Measurements from ENCODE around the gene KCNH1. TPM values are rescaled to one million over a fixed set of nuclear protein-coding genes. Genes with fewer than 3 reads are reported as not detected.

Gene KCNH1
- total RNA-seq, 2 experiments from 2014 or later = not detected

DNA sequence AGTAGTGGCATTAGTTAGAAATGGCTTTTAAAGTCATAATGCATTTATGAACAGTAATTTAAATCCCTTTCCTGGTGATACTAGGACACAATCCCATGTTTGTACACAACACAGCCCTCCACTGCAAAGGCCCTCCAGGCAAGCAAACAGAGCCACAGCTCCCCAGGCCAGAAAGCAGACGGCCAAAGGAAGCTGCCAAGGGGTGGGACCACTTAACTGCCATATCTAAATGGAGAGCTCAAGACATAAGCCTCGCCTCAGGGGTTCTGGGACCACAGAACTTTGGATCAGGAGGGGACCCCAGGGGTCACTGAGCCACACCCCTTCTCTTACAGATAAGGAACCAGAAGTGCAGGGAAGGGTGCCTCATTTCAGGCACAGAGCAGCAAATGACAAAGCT, 189.7 kb downstream of the KCNH1 start:
- Mint-ChIP-seq H3K27ac (no peak overlapping the region), H3K27me3 (no peaks in the 10 kb centered on the region), H3K9me3 (ENCODE audit: low read depth) (no peaks in the 10 kb centered on the region), H3K4me1 (peaks cover 7% of the 10 kb centered on the region), H3K36me3 (ENCODE audit: low read depth) (no peaks in the 10 kb centered on the region), H3K4me3 (no peak overlapping the region)
- DNase-seq (no peak), ATAC-seq (no peak)
- ChIA-PET POLR2A (no interaction called here), CTCF (interaction anchor here (1.0 to 1.2 kb wide), 2 partner anchors 9 to 135 kb away, joined by 4 read pairs; no protein-coding TSS in a partner anchor)
- intact Hi-C loops (cut with DNase I, micrococcal nuclease) = no loop called here

DNA sequence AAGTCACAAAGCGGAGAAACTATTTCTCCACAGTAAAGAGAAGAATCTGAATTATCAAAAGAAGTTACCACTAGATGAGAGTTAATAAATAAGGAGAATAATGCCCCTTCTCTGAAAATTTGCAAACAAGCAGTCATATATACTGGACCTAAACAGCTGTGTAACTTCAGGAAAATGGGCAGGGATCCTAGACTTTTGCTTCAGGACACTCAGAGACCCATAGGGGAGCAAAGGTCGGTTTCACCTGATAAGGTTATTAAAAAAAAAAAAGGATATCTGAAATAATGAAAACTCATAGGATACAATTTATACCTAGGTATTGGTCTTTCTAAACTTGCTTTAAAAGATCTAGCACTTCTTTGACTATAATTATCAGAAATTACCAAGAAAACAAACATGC, 191.4 kb downstream of the KCNH1 start:
- Mint-ChIP-seq H3K27me3 (no peaks in the 10 kb centered on the region), H3K4me3 (no peak overlapping the region), H3K9me3 (ENCODE audit: low read depth) (no peaks in the 10 kb centered on the region), H3K27ac (no peak overlapping the region), H3K4me1 (peaks cover 7% of the 10 kb centered on the region), H3K36me3 (ENCODE audit: low read depth) (no peaks in the 10 kb centered on the region)
- DNase-seq = no peak
- no peak for ATAC-seq
- ChIA-PET POLR2A (no interaction called here), CTCF (interaction anchor here (1.5 kb wide), 1 partner anchor 10 kb away, joined by 8 read pairs; no protein-coding TSS in a partner anchor)
- intact Hi-C loops (cut with DNase I, micrococcal nuclease) = no loop called here

DNA sequence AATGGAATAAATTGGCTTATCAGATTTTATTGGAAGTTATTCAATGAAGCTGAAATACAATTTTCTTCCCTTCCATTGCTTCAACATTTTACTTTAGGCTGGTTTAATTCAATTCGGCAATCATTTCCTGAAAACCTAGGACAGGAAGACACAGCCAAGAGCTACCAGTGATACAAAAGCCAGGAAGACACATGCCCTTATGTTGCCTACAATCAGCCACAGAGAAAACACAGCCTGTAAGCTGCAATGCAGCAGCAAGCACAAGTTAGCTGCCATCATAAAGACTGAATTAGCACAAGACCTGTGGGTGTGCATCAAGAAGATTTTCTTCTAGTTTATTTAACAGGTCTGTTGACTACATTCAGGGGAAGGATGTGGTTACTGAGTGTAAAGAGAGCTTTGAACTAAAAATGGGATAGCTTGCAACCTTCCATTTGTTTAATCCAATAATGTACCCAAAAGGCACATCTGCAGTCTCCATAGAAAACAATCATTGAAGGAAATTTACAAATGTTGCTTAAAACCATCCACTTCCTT, 193.8 kb downstream of the KCNH1 start:
- ChIA-PET POLR2A (no interaction called here), CTCF (interaction anchor here (0.7 to 2.0 kb wide), 2 partner anchors 10 to 22 kb away, joined by 3 to 7 read pairs; no protein-coding TSS in a partner anchor)
- ATAC-seq = no peak
- H3K36me3 Mint-ChIP-seq (ENCODE audit: low read depth) = no peaks in the 10 kb centered on the region
- peaks cover 7% of the 10 kb centered on the region for H3K4me1 Mint-ChIP-seq
- no peak overlapping the region for H3K27ac Mint-ChIP-seq
- no peak for DNase-seq
- no peaks in the 10 kb centered on the region for H3K27me3 Mint-ChIP-seq
- no peaks in the 10 kb centered on the region for H3K9me3 Mint-ChIP-seq (ENCODE audit: low read depth)
- no peak overlapping the region for H3K4me3 Mint-ChIP-seq
- intact Hi-C loops (cut with DNase I, micrococcal nuclease) = no loop called here

DNA sequence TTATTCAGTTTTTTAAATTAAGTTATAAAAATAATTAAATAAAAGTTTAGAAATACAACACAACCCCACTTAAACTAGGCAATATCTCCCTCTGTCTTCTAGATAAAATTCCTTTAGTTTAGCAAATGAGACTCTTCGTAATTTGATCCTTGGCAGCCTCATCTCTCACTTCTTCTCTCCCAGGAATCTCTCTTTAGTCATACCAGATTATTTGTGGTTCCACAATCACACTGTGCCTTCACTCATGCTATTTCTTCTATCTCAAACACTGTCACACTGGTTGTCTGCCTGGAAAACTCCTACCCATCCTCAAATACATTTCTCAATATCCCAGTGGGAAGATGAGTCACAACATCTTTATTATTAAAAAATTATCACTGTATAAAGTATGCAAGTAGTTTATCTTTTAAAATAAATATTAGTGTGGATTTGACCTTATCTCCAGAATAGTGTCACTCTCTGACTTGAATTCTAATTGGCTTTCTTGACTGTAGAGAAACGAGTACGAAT, 195.5 kb downstream of the KCNH1 start:
- H3K4me1 Mint-ChIP-seq = peaks cover 7% of the 10 kb centered on the region
- CTCF ChIA-PET = no interaction called here
- no peaks in the 10 kb centered on the region for H3K36me3 Mint-ChIP-seq (ENCODE audit: low read depth)
- DNase-seq (no peak), ATAC-seq (no peak)
- H3K27me3 Mint-ChIP-seq = no peaks in the 10 kb centered on the region
- H3K9me3 Mint-ChIP-seq (ENCODE audit: low read depth) = no peaks in the 10 kb centered on the region
- intact Hi-C loops (cut with DNase I, micrococcal nuclease) = no loop called here
- POLR2A ChIA-PET = no interaction called here
- H3K27ac Mint-ChIP-seq = no peak overlapping the region
- H3K4me3 Mint-ChIP-seq = no peak overlapping the region

DNA sequence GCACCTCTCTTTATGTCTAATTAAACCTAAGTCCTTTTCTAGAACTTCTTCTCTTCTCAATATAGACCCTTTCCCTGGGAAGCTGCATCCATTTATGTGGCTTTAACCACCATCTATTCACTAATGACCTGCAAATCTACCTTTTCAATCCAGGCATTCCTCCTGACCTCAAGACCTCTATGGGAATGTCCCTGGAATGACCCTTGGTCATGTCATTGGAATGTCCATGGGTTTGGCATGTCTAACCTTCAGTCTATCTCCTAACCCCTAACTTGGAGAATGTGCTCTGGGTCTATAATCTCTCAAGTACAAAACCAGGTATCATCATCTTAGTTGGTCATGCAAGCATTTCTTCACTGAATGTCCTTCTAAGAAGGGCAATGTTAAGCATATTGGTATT, 196.1 kb downstream of the KCNH1 start:
- ATAC-seq = no peak
- Mint-ChIP-seq H3K9me3 (ENCODE audit: low read depth) (no peaks in the 10 kb centered on the region), H3K4me1 (peaks cover 7% of the 10 kb centered on the region), H3K36me3 (ENCODE audit: low read depth) (no peaks in the 10 kb centered on the region), H3K27ac (no peak overlapping the region), H3K4me3 (no peak overlapping the region), H3K27me3 (no peaks in the 10 kb centered on the region)
- ChIA-PET CTCF (no interaction called here), POLR2A (no interaction called here)
- DNase-seq = no peak
- intact Hi-C loops (cut with DNase I, micrococcal nuclease) = no loop called here

DNA sequence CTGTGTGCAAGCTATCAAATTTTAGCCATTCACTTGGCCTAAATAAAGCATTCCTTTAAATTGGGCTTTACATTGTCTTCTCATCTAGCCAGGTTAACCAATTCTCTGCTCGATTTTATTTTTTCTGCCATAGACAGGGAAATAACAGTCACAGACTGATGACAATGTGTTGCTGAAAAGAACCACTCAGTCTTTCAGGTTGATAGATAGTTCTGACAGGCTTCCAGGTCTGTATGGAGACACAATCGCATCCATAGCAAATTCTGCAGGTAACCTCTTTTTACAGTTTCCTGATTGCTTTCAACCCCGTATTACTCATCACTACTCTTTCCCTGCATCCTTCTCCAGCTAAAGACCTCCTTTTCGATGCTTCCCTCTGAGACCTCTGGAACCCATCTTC, 198.0 kb downstream of the KCNH1 start:
- ChIA-PET POLR2A (no interaction called here), CTCF (no interaction called here)
- Mint-ChIP-seq H3K27ac (no peak overlapping the region), H3K4me3 (no peak overlapping the region), H3K4me1 (peaks cover 7% of the 10 kb centered on the region), H3K27me3 (no peaks in the 10 kb centered on the region), H3K9me3 (ENCODE audit: low read depth) (no peaks in the 10 kb centered on the region), H3K36me3 (ENCODE audit: low read depth) (no peaks in the 10 kb centered on the region)
- ATAC-seq (no peak), DNase-seq (no peak)
- intact Hi-C loops (cut with DNase I, micrococcal nuclease) = no loop called here

DNA sequence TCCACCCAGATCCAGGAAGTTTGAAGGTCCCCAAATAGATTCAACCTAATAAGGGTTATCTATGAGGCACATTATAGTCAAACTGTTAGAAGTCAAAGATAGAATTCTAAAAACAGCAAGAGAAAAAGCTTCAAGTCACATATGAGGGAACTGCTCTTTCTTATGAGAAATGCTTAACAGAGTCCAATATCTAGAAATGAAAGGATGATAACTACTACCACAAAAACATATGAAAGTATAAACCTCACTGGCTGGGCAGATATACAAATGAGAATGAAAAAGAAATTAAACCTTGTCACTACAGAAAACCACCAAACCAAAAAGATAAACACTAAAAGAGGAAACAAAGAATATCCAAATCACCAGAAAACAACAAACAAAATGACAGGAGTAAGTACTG, 201.8 kb downstream of the KCNH1 start:
- no peak for DNase-seq
- intact Hi-C loops (cut with DNase I, micrococcal nuclease) = no loop called here
- Mint-ChIP-seq H3K27ac (no peak overlapping the region), H3K9me3 (ENCODE audit: low read depth) (peaks cover 6% of the 10 kb centered on the region), H3K4me1 (no peaks in the 10 kb centered on the region), H3K4me3 (no peak overlapping the region), H3K27me3 (peaks cover 6% of the 10 kb centered on the region), H3K36me3 (ENCODE audit: low read depth) (peaks cover under 1% of the 10 kb centered on the region)
- ChIA-PET CTCF (no interaction called here), POLR2A (no interaction called here)
- no peak for ATAC-seq

DNA sequence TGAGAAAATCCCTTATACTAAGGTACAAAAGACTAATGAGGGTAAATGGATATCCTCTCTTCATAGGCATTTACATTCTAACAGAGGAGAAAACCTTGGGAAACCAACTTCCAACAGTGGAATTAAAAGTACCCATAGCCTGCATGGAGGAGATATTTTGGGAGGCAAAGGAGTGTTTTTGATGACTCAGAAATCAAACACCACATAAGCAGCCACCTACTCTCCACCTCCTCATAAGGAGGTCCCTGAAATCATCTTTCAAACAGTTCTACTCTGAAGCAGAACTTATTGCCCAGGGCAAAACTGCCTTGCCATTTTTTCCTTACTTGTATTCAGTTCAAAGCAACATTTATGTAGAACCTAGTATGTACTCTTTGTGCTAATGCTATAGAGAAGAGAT, 211.3 kb downstream of the KCNH1 start:
- DNase-seq = no peak
- Mint-ChIP-seq H3K27ac (no peak overlapping the region), H3K4me3 (no peak overlapping the region), H3K9me3 (ENCODE audit: low read depth) (no peaks in the 10 kb centered on the region), H3K4me1 (no peaks in the 10 kb centered on the region), H3K27me3 (peaks cover 17% of the 10 kb centered on the region), H3K36me3 (ENCODE audit: low read depth) (peaks cover 6% of the 10 kb centered on the region)
- intact Hi-C loops (cut with DNase I, micrococcal nuclease) = no loop called here
- CTCF ChIA-PET = no interaction called here
- no peak for ATAC-seq
- POLR2A ChIA-PET = no interaction called here

DNA sequence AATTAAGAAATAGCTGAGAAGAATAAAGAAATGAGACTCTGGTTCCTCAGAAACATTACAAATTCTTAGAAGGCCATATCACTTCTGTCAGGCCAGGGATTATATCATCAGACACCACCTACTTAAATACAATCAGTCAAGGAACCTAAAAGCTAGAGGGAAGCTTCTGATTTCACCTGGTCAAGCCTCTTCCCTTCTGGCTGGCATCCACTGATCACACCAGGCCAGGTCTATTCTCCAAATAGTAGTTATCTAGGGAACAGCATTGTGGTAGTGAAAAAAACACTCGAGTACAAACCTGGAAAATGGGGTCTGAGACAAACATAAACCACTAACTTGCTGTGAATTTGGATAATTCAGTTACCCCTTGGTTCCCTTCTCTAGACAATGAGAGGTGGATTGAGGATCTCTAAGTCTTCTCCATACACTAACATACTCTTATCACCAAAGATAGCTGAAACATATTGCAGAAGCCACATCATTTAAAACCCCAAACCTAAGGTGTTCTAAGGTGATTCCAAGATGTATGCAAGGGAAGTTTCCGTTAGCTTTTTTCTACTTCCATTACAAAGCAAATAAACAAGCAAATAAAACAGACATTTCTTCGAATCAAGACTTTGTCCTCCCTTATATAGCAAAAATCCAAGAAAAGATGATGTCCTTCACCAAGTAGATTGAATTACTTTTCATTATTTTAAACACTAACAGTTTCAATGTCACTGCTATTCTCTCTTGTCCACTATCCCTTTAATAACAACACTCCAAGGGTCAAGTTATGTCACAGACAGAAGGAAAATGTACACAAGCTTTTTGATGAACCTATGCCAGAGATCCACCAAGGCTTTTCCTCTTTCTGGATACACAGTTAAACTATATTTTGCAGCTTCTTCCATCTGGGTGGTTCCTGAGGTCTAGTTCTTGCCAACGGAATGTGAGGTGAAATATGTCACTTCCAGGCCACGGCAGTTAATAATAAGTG, 212.9 kb downstream of the KCNH1 start:
- DNase-seq = no peak
- intact Hi-C loops (cut with DNase I, micrococcal nuclease) = no loop called here
- ChIA-PET POLR2A (interaction anchor here (0.6 kb wide), 1 partner anchor 210 kb away, joined by 3 read pairs; no protein-coding TSS in a partner anchor), CTCF (no interaction called here)
- Mint-ChIP-seq H3K27me3 (peaks cover 12% of the 10 kb centered on the region), H3K36me3 (ENCODE audit: low read depth) (no peaks in the 10 kb centered on the region), H3K4me3 (no peak overlapping the region), H3K9me3 (ENCODE audit: low read depth) (no peaks in the 10 kb centered on the region), H3K27ac (no peak overlapping the region), H3K4me1 (no peaks in the 10 kb centered on the region)
- ATAC-seq = no peak

DNA sequence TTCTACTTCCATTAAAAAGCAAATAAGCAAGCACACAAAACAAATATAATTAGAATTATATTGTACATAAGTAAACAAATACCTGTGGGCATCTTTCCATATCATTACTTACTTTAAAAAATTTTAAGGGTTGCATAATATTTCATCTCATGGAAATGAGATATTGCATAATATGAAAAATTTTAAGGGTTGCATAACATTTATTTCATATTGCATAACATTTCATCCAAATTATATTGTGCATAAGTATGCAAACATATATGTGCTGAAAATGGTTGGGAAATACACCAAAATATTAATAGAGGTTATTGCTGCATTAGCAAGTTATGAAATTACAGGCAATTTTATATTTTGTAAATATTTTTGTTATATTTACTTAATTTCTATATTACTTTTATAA, 213.7 kb downstream of the KCNH1 start:
- ATAC-seq = no peak
- Mint-ChIP-seq H3K36me3 (ENCODE audit: low read depth) (no peaks in the 10 kb centered on the region), H3K27ac (no peak overlapping the region), H3K9me3 (ENCODE audit: low read depth) (no peaks in the 10 kb centered on the region), H3K27me3 (peaks cover 12% of the 10 kb centered on the region), H3K4me1 (no peaks in the 10 kb centered on the region), H3K4me3 (no peak overlapping the region)
- CTCF ChIA-PET = no interaction called here
- no peak for DNase-seq
- POLR2A ChIA-PET = interaction anchor here (0.6 kb wide), 1 partner anchor 211 kb away, joined by 3 read pairs; no protein-coding TSS in a partner anchor
- intact Hi-C loops (cut with DNase I, micrococcal nuclease) = no loop called here

DNA sequence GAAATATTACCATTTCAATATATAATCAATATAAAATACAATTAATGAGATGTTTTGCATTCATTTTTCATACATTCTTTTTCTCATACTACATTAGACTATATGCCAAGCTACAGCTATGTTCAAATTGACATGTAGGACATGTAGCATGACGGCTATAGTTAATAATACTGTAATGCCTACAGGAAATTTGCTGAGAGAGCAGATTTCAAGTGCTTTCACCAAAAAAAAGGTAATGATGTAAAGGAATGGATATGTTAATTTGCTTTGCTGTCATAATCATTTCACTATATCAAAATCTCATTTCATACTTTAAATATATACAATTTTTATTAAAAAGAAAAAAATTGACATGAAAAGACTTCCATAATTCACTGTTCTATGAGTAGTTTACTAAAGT, 215.1 kb downstream of the KCNH1 start:
- DNase-seq (no peak), ATAC-seq (no peak)
- no peaks in the 10 kb centered on the region for H3K4me1 Mint-ChIP-seq
- no peak overlapping the region for H3K27ac Mint-ChIP-seq
- ChIA-PET POLR2A (no interaction called here), CTCF (no interaction called here)
- intact Hi-C loops (cut with DNase I, micrococcal nuclease) = no loop called here
- H3K27me3 Mint-ChIP-seq = peaks cover 7% of the 10 kb centered on the region
- H3K9me3 Mint-ChIP-seq (ENCODE audit: low read depth) = no peaks in the 10 kb centered on the region
- no peak overlapping the region for H3K4me3 Mint-ChIP-seq
- no peaks in the 10 kb centered on the region for H3K36me3 Mint-ChIP-seq (ENCODE audit: low read depth)

DNA sequence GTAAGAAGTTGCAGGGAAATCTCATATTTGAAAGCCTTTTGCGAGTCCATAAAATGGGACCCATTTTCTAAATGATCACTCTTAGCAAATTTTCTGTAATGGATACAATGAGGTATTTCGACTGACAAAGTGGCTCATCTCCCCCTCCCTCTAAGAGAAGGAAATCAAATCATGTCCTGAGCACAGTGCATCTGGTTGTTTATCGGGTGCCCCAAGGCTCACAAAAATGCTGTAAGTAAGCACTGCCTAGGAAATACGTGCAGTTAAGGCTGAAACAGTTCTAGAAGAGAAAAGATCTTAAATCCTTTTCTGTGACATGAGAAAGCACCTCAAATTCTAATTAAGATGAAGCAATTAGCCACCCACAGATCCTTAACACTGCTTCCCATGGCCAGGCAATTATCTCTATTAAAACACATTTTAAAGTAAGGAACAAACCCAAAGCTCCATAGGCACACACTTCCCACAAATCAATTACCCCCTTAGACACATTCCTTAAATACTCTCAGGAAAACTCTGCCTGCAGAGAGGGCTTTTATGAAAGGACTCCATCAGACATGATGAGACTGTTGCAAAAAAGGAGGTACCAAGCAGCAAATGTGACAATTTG, 216.3 kb downstream of the KCNH1 start:
- H3K36me3 Mint-ChIP-seq (ENCODE audit: low read depth) = no peaks in the 10 kb centered on the region
- ATAC-seq = no peak
- CTCF ChIA-PET = interaction anchor here (0.6 kb wide), 1 partner anchor 22 kb away, joined by 3 read pairs; no protein-coding TSS in a partner anchor
- no peaks in the 10 kb centered on the region for H3K4me1 Mint-ChIP-seq
- H3K9me3 Mint-ChIP-seq (ENCODE audit: low read depth) = no peaks in the 10 kb centered on the region
- no peak for DNase-seq
- H3K4me3 Mint-ChIP-seq = no peak overlapping the region
- H3K27ac Mint-ChIP-seq = no peak overlapping the region
- POLR2A ChIA-PET = no interaction called here
- intact Hi-C loops (cut with DNase I, micrococcal nuclease) = no loop called here
- peaks cover 2% of the 10 kb centered on the region for H3K27me3 Mint-ChIP-seq
